Hepatocyte (in vitro differentiated cells): ENCODE data around the gene PPP2R1B.

ENCODE experiments used
- EZH2 ChIP-seq: fragments of 200-600 bp; sonication (generic); IDR thresholded peaks from 2 replicates; pipeline ENCODE4 v1.6.1; 2016; ENCODE audit warnings: antibody characterized with exemption, mild to moderate bottlenecking, borderline replicate concordance
- TF ChIP-seq, protein P1 (sequence below): fragments of 200-600 bp; sonication (generic); IDR thresholded peaks from 2 replicates; pipeline ENCODE4 v1.5.1; 2016; ENCODE audit warnings: antibody characterized with exemption, mild to moderate bottlenecking; ENCODE audit not compliant: poor library complexity

DNA sequence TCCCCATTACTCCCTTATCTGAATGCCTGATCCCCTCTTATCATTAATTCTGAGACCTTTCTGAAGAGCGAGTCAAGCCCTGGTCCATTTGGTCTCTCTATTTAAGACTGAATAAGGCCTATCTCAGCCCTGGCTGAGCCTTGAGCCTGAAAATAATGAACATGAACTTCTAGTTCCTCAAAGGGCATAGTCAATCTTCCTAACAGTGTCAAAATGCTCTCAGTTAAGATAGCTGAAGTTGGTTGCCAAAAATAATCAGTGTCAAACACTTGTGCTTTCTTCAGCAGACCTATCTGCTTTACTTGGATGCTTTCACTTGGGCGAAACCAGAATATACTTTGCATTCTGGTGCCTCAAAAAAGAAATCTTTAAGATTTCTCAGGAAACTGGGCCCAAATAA, 42.6 kb upstream of the PPP2R1B start:
- TF ChIP-seq, protein P1, sequence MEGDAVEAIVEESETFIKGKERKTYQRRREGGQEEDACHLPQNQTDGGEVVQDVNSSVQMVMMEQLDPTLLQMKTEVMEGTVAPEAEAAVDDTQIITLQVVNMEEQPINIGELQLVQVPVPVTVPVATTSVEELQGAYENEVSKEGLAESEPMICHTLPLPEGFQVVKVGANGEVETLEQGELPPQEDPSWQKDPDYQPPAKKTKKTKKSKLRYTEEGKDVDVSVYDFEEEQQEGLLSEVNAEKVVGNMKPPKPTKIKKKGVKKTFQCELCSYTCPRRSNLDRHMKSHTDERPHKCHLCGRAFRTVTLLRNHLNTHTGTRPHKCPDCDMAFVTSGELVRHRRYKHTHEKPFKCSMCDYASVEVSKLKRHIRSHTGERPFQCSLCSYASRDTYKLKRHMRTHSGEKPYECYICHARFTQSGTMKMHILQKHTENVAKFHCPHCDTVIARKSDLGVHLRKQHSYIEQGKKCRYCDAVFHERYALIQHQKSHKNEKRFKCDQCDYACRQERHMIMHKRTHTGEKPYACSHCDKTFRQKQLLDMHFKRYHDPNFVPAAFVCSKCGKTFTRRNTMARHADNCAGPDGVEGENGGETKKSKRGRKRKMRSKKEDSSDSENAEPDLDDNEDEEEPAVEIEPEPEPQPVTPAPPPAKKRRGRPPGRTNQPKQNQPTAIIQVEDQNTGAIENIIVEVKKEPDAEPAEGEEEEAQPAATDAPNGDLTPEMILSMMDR = no peak
- TF ChIP-seq EZH2 = no peak
